Thymus (tissue), 14 donors: ENCODE results near the gene ACAD9. TPM values are rescaled to one million over a fixed set of nuclear protein-coding genes. Genes with fewer than 3 reads are reported as not detected.
"Not testable (repeated sequence)": the region's sequence is repeated elsewhere in the genome, so short reads cannot be mapped to it uniquely, and the experiment has no call there.

Experiments used
- DNase-seq, 9 donors: peaks; one replicate each; pipeline ENCODE4 v3.0.0-alpha.2; 2013; ENCODE audit warnings: low spot score in 9 of 9, low read depth in 6 of 9, missing footprints in 1 of 9
- H3K27ac ChIP-seq, 2 donors: one replicate each; pipeline ENCODE4 v1.5.1; 2013; ENCODE audit warnings: control low read depth in 1 of 2, low read depth in 1 of 2, low read length in 1 of 2, mild to moderate bottlenecking in 1 of 2, moderate library complexity in 1 of 2
- H3K27me3 ChIP-seq, 2 donors: one replicate each; pipeline ENCODE4 v1.5.1; 2013; ENCODE audit warnings: low read length in 1 of 2; ENCODE audit not compliant: control insufficient read depth in 2 of 2, insufficient read depth in 1 of 2
- H3K36me3 ChIP-seq, 2 donors: one replicate each; pipeline ENCODE4 v1.5.1; 2013; ENCODE audit warnings: low read length in 1 of 2, mild to moderate bottlenecking in 1 of 2, moderate library complexity in 1 of 2; ENCODE audit not compliant: control insufficient read depth in 2 of 2, insufficient read depth in 2 of 2
- H3K4me1 ChIP-seq, 2 donors: one replicate each; pipeline ENCODE4 v1.5.1; 2013; ENCODE audit warnings: low read length in 2 of 2; ENCODE audit not compliant: control insufficient read depth in 2 of 2, insufficient read depth in 2 of 2
- H3K4me3 ChIP-seq, 2 donors: one replicate each; pipeline ENCODE4 v1.5.1; 2013; ENCODE audit warnings: low read length in 2 of 2, control low read depth in 1 of 2, mild to moderate bottlenecking in 1 of 2
- H3K9me3 ChIP-seq, 2 donors: one replicate each; pipeline ENCODE4 v1.5.1; 2013; ENCODE audit warnings: low read length in 1 of 2, mild to moderate bottlenecking in 1 of 2; ENCODE audit not compliant: control insufficient read depth in 2 of 2, insufficient read depth in 1 of 2
- WGBS: extraction: QIAGEN DNeasy Blood & Tissue Kit; methylation state at CpG from one replicate; pipeline ENCODE4 v1.1.7; 2013; 5-methylcytosine and 5-hydroxymethylcytosine counted together
- long read RNA-seq, 10 donors: transcript quantifications; one replicate each; lab custom pipeline, GENCODE V29; 2026
- polyA plus RNA-seq: library from polyadenylated mRNA; stranded (reverse); fragments of 200-250 nt; gene quantifications from one replicate; pipeline ENCODE4 v1.2.3, GENCODE V29; 2013
- total RNA-seq: library from RNA; stranded (reverse); fragments of 120-200 nt; gene quantifications from one replicate; pipeline ENCODE4 v1.2.4, GENCODE V29; 2013
- donor health status: healthy.

Gene ACAD9
- total RNA-seq (23.8 TPM), polyA plus RNA-seq (25.4 TPM)
- long read RNA-seq, donor 1 = 0 reads
- long read RNA-seq, donor 2, transcript ACAD9-201 (18 exons, 2,454 nt) = major isoform, 12 of 12 reads
- long read RNA-seq, donor 2, partial matches to known transcripts = 0 of 12 reads
- long read RNA-seq, donor 2, other reads (novel, unspliced or antisense) = 0 of 12 reads
- long read RNA-seq, donor 3, partial matches to known transcripts = 0 of 4 reads
- long read RNA-seq, donor 3, other reads (novel, unspliced or antisense) = 0 of 4 reads
- long read RNA-seq, donor 4, partial matches to known transcripts = 0 of 3 reads
- long read RNA-seq, donor 4, other reads (novel, unspliced or antisense) = 0 of 3 reads
- long read RNA-seq, donor 5, transcript ACAD9-201 (18 exons, 2,454 nt) = major isoform, 5 of 5 reads
- long read RNA-seq, donor 5, partial matches to known transcripts = 0 of 5 reads
- long read RNA-seq, donor 5, other reads (novel, unspliced or antisense) = 0 of 5 reads
- long read RNA-seq, donor 6, transcript ACAD9-201 (18 exons, 2,454 nt) = major isoform, 8 of 17 reads
- long read RNA-seq, donor 6, partial matches to known transcripts = 9 of 17 reads
- long read RNA-seq, donor 6, other reads (novel, unspliced or antisense) = 0 of 17 reads
- long read RNA-seq, donor 7, transcript ACAD9-201 (18 exons, 2,454 nt) = major isoform, 10 of 15 reads
- long read RNA-seq, donor 7, partial matches to known transcripts = 5 of 15 reads
- long read RNA-seq, donor 7, other reads (novel, unspliced or antisense) = 0 of 15 reads
- long read RNA-seq, donor 8, partial matches to known transcripts = 0 of 3 reads
- long read RNA-seq, donor 8, other reads (novel, unspliced or antisense) = 0 of 3 reads
- long read RNA-seq, donor 9, partial matches to known transcripts = 0 of 3 reads
- long read RNA-seq, donor 9, other reads (novel, unspliced or antisense) = 0 of 3 reads
- long read RNA-seq, donor 10, transcript ACAD9-201 (18 exons, 2,454 nt) = major isoform, 6 of 6 reads
- long read RNA-seq, donor 10, partial matches to known transcripts = 0 of 6 reads
- long read RNA-seq, donor 10, other reads (novel, unspliced or antisense) = 0 of 6 reads

DNA sequence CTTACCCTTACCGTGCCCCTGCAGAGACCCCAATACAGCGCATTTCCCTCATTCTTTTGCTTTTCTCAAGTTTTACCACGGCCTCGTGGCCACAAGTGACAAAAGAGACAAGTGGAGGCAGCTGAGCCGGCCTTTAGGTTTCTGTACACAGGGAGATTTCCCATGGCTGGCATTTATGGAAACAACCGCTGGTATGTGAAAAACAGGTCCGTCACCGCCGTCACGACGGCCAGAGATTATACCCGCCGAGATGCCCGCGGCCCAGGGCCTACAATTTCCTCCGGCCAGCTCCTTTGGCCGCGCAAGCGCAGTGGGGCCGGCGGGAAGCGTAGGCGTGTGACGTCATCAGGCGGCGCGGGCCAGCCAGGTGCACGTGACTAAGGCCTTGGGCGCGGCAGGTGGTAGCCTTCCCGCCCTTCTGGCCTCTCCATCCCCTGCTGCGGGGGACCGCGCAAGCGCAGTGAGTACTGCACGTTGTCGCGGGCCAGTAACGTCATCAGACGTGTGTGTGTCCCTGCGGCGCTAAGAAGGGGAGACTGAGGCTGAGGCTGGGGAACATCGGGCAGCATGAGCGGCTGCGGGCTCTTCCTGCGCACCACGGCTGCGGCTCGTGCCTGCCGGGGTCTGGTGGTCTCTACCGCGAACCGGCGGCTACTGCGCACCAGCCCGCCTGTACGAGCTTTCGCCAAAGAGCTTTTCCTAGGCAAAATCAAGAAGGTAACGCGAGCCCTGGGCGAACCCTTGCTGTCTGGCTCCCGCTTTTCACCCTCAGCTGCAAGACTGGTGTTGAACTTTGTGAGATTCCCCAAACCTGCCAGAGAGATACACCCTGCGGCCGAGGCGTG is at the start of gene ACAD9:
TSS of gene ACAD9 (plus strand) at position 496 of the 845 bp plus-strand sequence. CDS start at position 568, 72 bp downstream.
- H3K27ac ChIP-seq = peak within 1 kb of the TSS; percentile 88 to 94
- peaks cover 21 to 38% of the 10 kb centered on the region in 2 donors for H3K4me1 ChIP-seq
- peaks cover 7 to 13% of the 10 kb centered on the region in 2 donors for H3K36me3 ChIP-seq
- H3K9me3 ChIP-seq = no peaks in the 10 kb centered on the region
- DNase-seq = peak; percentile 86 to 98 (median 94)
- peak within 1 kb of the TSS; percentile 69 to 82 for H3K4me3 ChIP-seq
- H3K27me3 ChIP-seq = no peaks in the 10 kb centered on the region
- under 1% methylated on average over 65 of the region's 65 CpGs for WGBS

DNA sequence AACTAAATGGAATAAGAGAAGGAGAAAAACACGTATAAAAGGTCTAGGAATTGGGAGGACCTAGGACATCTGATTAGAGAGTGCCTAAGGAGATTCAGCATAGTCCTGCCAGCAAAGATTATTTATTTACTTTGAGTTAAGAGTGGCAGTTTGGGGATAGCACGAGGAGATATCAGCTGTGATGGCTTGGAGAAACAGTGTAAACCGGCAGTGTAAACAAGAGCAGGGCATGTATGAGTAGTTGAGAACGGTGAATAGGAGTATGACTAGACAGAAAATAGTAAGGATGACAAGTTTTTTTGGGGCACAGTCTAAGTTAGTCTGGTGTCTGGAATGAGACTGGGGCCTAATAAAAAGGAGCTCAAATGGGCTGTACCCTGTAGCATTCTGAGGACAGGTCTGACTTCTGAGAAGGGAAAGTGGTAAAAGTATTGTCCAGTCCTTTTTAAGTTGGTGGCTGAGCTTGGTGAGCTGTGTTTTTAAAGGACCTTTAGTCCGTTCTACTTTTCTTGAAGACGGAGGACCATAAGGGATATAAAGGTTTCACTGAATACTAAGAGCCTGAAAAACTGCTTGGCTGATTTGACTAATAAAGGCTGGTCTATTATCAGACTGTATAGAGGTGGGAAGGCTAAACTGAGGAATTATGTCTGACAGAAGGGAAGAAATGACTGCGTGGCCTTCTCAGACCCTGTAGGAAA is 49.3 kb upstream of the ACAD9 start:
- not testable (repeated sequence) for DNase-seq, H3K27me3 ChIP-seq, H3K9me3 ChIP-seq, H3K4me1 ChIP-seq, H3K27ac ChIP-seq, H3K4me3 ChIP-seq, H3K36me3 ChIP-seq
- 94% methylated on average over 7 of the region's 7 CpGs for WGBS

DNA sequence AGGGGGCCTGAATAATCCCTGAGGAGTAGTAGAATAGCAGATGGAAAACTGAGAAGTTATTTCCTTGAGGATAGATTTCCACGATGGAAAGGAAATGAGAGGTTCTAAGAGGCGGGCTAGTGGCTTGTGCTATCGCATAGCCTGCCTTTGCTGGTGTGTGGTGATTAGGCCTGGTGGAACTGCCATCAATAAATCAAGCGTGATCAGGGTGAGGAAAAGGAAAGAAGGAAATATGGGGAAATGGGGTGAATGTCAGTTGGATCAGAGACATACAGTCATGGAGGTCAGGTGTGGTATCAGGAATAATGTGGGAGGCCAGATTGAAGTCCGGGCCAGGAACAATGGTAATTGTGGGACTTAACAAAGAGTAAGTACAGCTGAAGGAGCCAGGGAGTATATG is 48.7 kb upstream of the ACAD9 start:
- H3K27me3 ChIP-seq, DNase-seq, H3K4me3 ChIP-seq, H3K9me3 ChIP-seq, H3K4me1 ChIP-seq, H3K27ac ChIP-seq, H3K36me3 ChIP-seq: not testable (repeated sequence)
- WGBS = 94% methylated on average over 5 of the region's 5 CpGs

GRCh38 chr3:128832979-128833378 is 46.4 kb upstream of the ACAD9 start:
- H3K27me3 ChIP-seq, H3K36me3 ChIP-seq: not testable (repeated sequence)
- 98% methylated on average over 5 of the region's 5 CpGs for WGBS

DNA sequence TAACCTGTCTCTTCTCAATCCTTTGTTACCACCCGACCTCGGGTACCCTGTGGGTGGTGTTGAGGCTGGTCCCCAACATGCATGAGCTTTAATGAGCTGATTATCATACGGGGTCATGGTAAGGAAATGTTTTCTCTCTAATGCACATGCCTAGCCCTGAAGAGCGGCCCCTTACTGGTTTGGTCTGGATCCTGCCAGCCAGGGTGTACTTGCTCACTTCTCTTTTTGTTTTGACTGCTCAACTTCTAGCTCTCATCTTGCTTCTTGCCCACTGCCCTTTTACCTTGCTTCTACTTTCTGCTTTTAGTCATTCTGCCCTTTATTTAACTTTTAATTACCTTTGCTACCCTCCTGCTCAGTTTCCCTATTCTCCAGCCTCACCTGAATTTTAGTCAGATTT is 44.3 kb upstream of the ACAD9 start:
- H3K27me3 ChIP-seq = no peaks in the 10 kb centered on the region
- H3K4me3 ChIP-seq = no peak overlapping the region
- no peak for DNase-seq
- H3K4me1 ChIP-seq = peaks cover 0 to 3% of the 10 kb centered on the region in 2 donors
- 94% methylated on average over 4 of the region's 4 CpGs for WGBS
- H3K36me3 ChIP-seq = no peaks in the 10 kb centered on the region
- H3K27ac ChIP-seq = no peak overlapping the region
- H3K9me3 ChIP-seq = no peaks in the 10 kb centered on the region

More at GRCh38 chr3:128832979-128833378, 46.4 kb upstream of the ACAD9 start:
- H3K9me3 ChIP-seq, H3K4me3 ChIP-seq, H3K27ac ChIP-seq, H3K4me1 ChIP-seq, DNase-seq: not testable (repeated sequence)

- H3K9me3 ChIP-seq = no peaks in the 10 kb centered on the region
- no peak for DNase-seq
- WGBS = 92% methylated on average over 10 of the region's 10 CpGs
- peaks cover 15 to 38% of the 10 kb centered on the region in 2 donors for H3K4me1 ChIP-seq
- H3K4me3 ChIP-seq = no peak overlapping the region
- H3K27me3 ChIP-seq = no peaks in the 10 kb centered on the region
- H3K36me3 ChIP-seq = no peaks in the 10 kb centered on the region
- H3K27ac ChIP-seq = no peak overlapping the region
These were observed 37.2 kb upstream of the ACAD9 start for GRCh38 chr3:128841926-128842920.

DNA sequence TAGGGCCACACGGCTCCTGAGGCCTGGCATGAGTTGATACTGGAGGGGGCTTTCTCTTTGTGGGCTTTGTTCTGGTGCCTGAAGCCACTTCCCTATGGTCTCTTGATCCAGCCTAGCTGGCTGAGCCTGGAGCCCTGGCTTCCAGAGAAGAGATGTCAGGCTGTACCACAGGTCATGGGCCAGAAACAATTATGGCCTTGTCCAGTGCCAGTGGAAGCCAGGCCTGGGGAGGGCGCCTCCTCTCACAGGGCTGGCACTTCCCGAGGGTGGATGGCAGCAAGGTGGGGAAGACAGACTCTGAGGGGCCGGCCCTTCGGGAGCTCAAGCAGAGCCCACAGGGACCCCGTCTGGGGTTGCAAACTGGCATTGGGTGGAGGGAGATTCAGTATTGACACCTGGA is 34.9 kb upstream of the ACAD9 start:
- H3K9me3 ChIP-seq = peaks cover 0 to 3% of the 10 kb centered on the region in 2 donors
- peaks cover 18 to 49% of the 10 kb centered on the region in 2 donors for H3K4me1 ChIP-seq
- no peaks in the 10 kb centered on the region for H3K27me3 ChIP-seq
- no peak overlapping the region for H3K27ac ChIP-seq
- no peak for DNase-seq
- H3K4me3 ChIP-seq = no peak overlapping the region
- whole genome bisulfite sequencing = 98% methylated on average over 6 of the region's 6 CpGs
- no peaks in the 10 kb centered on the region for H3K36me3 ChIP-seq
